WTC11 (cell line): Measurements from ENCODE around the gene PRIM1. TPM values are rescaled to one million over a fixed set of nuclear protein-coding genes. Genes with fewer than 3 reads are reported as not detected.

Experiments used
- ATAC-seq: fragments of 200-7000 bp; cut with Tn5 transposase; 2 replicates; pipeline ENCODE4 v1.10.0; 2021; ENCODE audit warnings: mild to moderate bottlenecking, moderate library complexity
- CTCF ChIA-PET: fragments of 300-600 bp; sonication (Branson Sonifier 250); formaldehyde crosslinking; loops from one replicate; lab custom pipeline; 2021; ENCODE audit warnings: antibody characterized with exemption; lab: Charles Lee
- POLR2A ChIA-PET: fragments of 350-600 bp; sonication (Branson Sonifier 250); formaldehyde crosslinking; loops from one replicate; lab custom pipeline; 2021; ENCODE audit warnings: antibody characterized with exemption; lab: Charles Lee
- DNase-seq: peaks from one replicate; pipeline ENCODE4 v3.0.0; 2021; ENCODE audit warnings: low spot score
- H3K27ac Mint-ChIP-seq: 2 replicates; pipeline ENCODE4 v1.8.0; 2021; ENCODE audit warnings: mixed read lengths
- H3K27me3 Mint-ChIP-seq: 2 replicates; pipeline ENCODE4 v1.8.0; 2021; ENCODE audit warnings: low read depth, mild to moderate bottlenecking, moderate library complexity, mixed read lengths
- H3K36me3 Mint-ChIP-seq: 2 replicates; pipeline ENCODE4 v1.8.0; 2021; ENCODE audit warnings: mixed read lengths
- H3K4me1 Mint-ChIP-seq: 2 replicates; pipeline ENCODE4 v1.8.0; 2022; ENCODE audit warnings: mixed read lengths
- H3K4me3 Mint-ChIP-seq: 2 replicates; pipeline ENCODE4 v1.8.0; 2021; ENCODE audit warnings: mild to moderate bottlenecking, moderate library complexity, mixed read lengths
- H3K9me3 Mint-ChIP-seq: 2 replicates; pipeline ENCODE4 v1.8.0; 2021; ENCODE audit warnings: mixed read lengths
- CREB1 ChIP-seq: sonication (generic); formaldehyde crosslinking; IDR thresholded peaks from 2 replicates; pipeline ENCODE4 v1.8.0; 2023; ENCODE audit warnings: mild to moderate bottlenecking, missing genetic modification reagents
- CREM ChIP-seq: sonication (generic); formaldehyde crosslinking; IDR thresholded peaks from 2 replicates; pipeline ENCODE4 v1.8.1; 2022; ENCODE audit warnings: mild to moderate bottlenecking, missing genetic modification reagents, moderate library complexity
- ETV6 ChIP-seq: sonication (generic); formaldehyde crosslinking; IDR thresholded peaks from 2 replicates; pipeline ENCODE4 v1.8.1; 2022; ENCODE audit warnings: mild to moderate bottlenecking, missing genetic modification reagents
- MYBL2 ChIP-seq: sonication (generic); formaldehyde crosslinking; IDR thresholded peaks from 2 replicates; pipeline ENCODE4 v1.8.1; 2023; ENCODE audit warnings: mild to moderate bottlenecking, moderate library complexity, missing genetic modification reagents
- NFE2L1 ChIP-seq: sonication (generic); formaldehyde crosslinking; IDR thresholded peaks from 2 replicates; pipeline ENCODE4 v1.8.1; 2023; ENCODE audit warnings: missing genetic modification reagents
- NFYB ChIP-seq: sonication (generic); formaldehyde crosslinking; conservative IDR thresholded peaks from 2 replicates; pipeline ENCODE4 v1.8.0; 2022; ENCODE audit warnings: low read depth, missing genetic modification reagents
- PRRX2 ChIP-seq: fragments of 250-450 bp; sonication (Bioruptor Pico); IDR thresholded peaks from 2 replicates; pipeline ENCODE4 v1.8.0; 2021; ENCODE audit warnings: mild to moderate bottlenecking
- SMAD3 ChIP-seq: sonication (generic); formaldehyde crosslinking; IDR thresholded peaks from 2 replicates; pipeline ENCODE4 v1.8.0; 2022; ENCODE audit warnings: missing genetic modification reagents, mild to moderate bottlenecking, borderline replicate concordance
- SMAD4 ChIP-seq: sonication (generic); formaldehyde crosslinking; IDR thresholded peaks from 2 replicates; pipeline ENCODE4 v1.8.0; 2022; ENCODE audit warnings: mild to moderate bottlenecking, missing genetic modification reagents
- TEAD1 ChIP-seq: sonication (generic); formaldehyde crosslinking; IDR thresholded peaks from 2 replicates; pipeline ENCODE4 v1.8.0; 2022; ENCODE audit warnings: mild to moderate bottlenecking, missing genetic modification reagents
- total RNA-seq: library from RNA; stranded (reverse); gene quantifications from 3 replicates; pipeline ENCODE4 v1.2.3, GENCODE V29; 2021
- TF ChIP-seq, protein P1 (sequence below): sonication (generic); formaldehyde crosslinking; IDR thresholded peaks from 2 replicates; pipeline ENCODE4 v1.8.0; 2022; ENCODE audit warnings: mild to moderate bottlenecking, missing genetic modification reagents
- TF ChIP-seq, protein P2 (sequence below): fragments of 250-450 bp; sonication (Bioruptor Pico); IDR thresholded peaks from 2 replicates; pipeline ENCODE4 v1.8.0; 2021; ENCODE audit warnings: mild to moderate bottlenecking
- TF ChIP-seq, protein P3 (sequence below): sonication (generic); formaldehyde crosslinking; IDR thresholded peaks from 2 replicates; pipeline ENCODE4 v1.8.0; 2022; ENCODE audit warnings: mild to moderate bottlenecking, missing genetic modification reagents
- TF ChIP-seq, protein P4 (sequence below): sonication (generic); formaldehyde crosslinking; IDR thresholded peaks from 2 replicates; pipeline ENCODE4 v1.8.0; 2022; ENCODE audit warnings: mild to moderate bottlenecking, missing genetic modification reagents
- TF ChIP-seq, protein P5 (sequence below): fragments of 250-450 bp; sonication (Bioruptor Pico); IDR thresholded peaks from 2 replicates; pipeline ENCODE4 v2.1.2; 2022; ENCODE audit warnings: mild to moderate bottlenecking, moderate library complexity
- TF ChIP-seq, protein P6 (sequence below): fragments of 250-450 bp; sonication (Bioruptor Pico); IDR thresholded peaks from 2 replicates; pipeline ENCODE4 v1.9.0; 2021; ENCODE audit warnings: mild to moderate bottlenecking
- TF ChIP-seq, protein P7 (sequence below): sonication (generic); formaldehyde crosslinking; IDR thresholded peaks from 2 replicates; pipeline ENCODE4 v1.8.1; 2022; ENCODE audit warnings: missing genetic modification reagents, borderline replicate concordance
- TF ChIP-seq, protein P8 (sequence below): sonication (generic); formaldehyde crosslinking; IDR thresholded peaks from 2 replicates; pipeline ENCODE4 v1.8.1; 2023; ENCODE audit warnings: mild to moderate bottlenecking, missing genetic modification reagents
- TF ChIP-seq, protein P9 (sequence below): sonication (generic); formaldehyde crosslinking; IDR thresholded peaks from 2 replicates; pipeline ENCODE4 v1.8.1; 2022; ENCODE audit warnings: mild to moderate bottlenecking, moderate library complexity, missing genetic modification reagents

The PRIM1 gene
- total RNA-seq, 1 experiment from 2014 or later = 54.0 TPM

DNA sequence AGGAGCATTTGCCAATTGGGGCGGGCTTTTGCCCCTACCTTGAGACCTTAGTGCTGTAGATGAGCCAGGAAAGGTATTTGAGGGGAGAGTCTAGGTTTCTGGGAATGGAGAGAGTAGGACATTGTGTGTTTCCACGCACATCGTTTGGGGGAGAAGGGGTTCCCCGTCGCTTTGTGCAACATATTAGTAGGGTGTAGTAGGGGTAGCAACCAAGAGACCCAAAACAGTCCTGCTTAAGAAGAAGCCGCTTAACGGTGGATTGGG lies 63.3 kb downstream of the PRIM1 start:
- Mint-ChIP-seq H3K27me3 (no peaks in the 10 kb centered on the region; the same call in 1 of the 2 replicates), H3K27ac (peak overlapping the region; percentile 97), H3K36me3 (peaks cover 26% of the 10 kb centered on the region), H3K4me1 (peaks cover 16% of the 10 kb centered on the region), H3K4me3 (peak overlapping the region; percentile 99), H3K9me3 (no peaks in the 10 kb centered on the region)
- TF ChIP-seq PRRX2 (CRISPR knock-in tag) (0 out of 2 replicates have a peak, but pooled peaks have one; percentile 30), SMAD4 (CRISPR knock-in tag) (no peak)
- ChIA-PET CTCF (interaction anchor here (0.6 to 3.9 kb wide), 7 partner anchors 52 to 436 kb away, joined by 3 to 27 read pairs (median 5); partner anchors contain the start of gene BAZ2A), POLR2A (interaction anchor here (0.6 to 3.2 kb wide), 14 partner anchors 9 to 643 kb away, joined by 3 to 15 read pairs (median 4); partner anchors contain the start of genes ATP5F1B and NACA)
- DNase-seq = no peak
- no peak; the same call in 1 of the 2 replicates for ATAC-seq

DNA sequence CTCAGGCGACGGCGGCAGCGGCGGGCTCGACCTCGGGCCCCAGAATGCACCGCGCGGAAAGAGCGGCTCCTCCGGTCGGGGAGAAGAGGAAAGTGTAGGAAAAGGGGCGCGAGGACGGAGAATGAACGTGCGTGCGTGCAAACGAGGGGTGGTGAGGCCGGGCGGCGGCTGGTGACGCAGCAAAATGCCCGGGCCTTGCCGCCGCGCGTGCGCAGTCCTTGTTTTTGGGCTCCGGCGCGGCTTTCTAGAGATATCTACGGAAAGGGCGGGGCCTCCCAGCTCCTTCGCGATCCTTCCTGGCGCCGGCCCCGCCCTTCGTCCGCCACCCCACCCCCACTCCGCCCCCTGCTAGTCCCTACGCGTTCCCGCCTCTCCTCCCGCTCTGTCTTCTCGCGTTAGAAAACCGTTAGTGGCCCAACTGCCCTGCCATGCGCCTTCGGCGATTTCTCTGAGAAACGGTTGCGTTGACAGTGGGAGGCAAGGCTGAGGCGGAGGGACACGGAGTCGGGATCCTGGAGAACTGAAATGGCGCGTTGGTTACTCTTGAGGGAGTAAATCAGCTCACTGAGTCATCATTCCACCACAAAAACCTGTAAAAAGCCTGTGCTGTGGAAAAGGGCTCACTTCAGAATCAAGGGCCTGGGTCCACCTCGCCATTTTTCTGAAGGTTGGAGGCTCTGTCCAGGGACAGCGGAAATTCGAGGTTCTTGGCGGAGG lies 63.8 kb downstream of the PRIM1 start, which contains the start of gene PTGES3:
PTGES3 (minus strand) TSS at position 156 of the 717 bp plus-strand sequence. CDS start 285 bp downstream, outside the sequence.
- DNase-seq = peak; percentile 99
- Mint-ChIP-seq H3K27me3 (no peaks in the 10 kb centered on the region; the same call in 1 of the 2 replicates), H3K36me3 (peaks cover 26% of the 10 kb centered on the region), H3K4me3 (peak within 1 kb of the TSS; percentile 99), H3K27ac (peak within 1 kb of the TSS; percentile 98), H3K4me1 (peaks cover 17% of the 10 kb centered on the region), H3K9me3 (no peaks in the 10 kb centered on the region)
- peak; percentile 80 for ATAC-seq
- ChIA-PET CTCF (interaction anchor here (0.6 to 3.9 kb wide), 8 partner anchors 29 to 381 kb away, joined by 3 to 27 read pairs (median 4); partner anchors contain the start of gene BAZ2A), POLR2A (interaction anchor here (0.6 to 3.2 kb wide), 12 partner anchors 10 to 424 kb away, joined by 3 to 15 read pairs (median 5); partner anchors contain the start of genes ATP5F1B and NACA)
- TF ChIP-seq MYBL2 (CRISPR knock-in tag) (peak; percentile 98), NFYB (CRISPR knock-in tag) (0 out of 2 replicates have a peak, but pooled peaks have one; percentile 3), SMAD3 (no peak), CREB1 (CRISPR knock-in tag) (no peak; the same call in 1 of the 2 replicates), TEAD1 (peak; percentile 88), CREM (CRISPR knock-in tag) (peak; percentile 93), NFE2L1 (CRISPR knock-in tag) (peak; percentile 98), ETV6 (CRISPR knock-in tag) (peak; percentile 89; the same call in 1 of the 2 replicates)
- TF ChIP-seq, protein P1, sequence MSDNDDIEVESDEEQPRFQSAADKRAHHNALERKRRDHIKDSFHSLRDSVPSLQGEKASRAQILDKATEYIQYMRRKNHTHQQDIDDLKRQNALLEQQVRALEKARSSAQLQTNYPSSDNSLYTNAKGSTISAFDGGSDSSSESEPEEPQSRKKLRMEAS (CRISPR knock-in tag) = peak; percentile 88
- TF ChIP-seq, protein P2, sequence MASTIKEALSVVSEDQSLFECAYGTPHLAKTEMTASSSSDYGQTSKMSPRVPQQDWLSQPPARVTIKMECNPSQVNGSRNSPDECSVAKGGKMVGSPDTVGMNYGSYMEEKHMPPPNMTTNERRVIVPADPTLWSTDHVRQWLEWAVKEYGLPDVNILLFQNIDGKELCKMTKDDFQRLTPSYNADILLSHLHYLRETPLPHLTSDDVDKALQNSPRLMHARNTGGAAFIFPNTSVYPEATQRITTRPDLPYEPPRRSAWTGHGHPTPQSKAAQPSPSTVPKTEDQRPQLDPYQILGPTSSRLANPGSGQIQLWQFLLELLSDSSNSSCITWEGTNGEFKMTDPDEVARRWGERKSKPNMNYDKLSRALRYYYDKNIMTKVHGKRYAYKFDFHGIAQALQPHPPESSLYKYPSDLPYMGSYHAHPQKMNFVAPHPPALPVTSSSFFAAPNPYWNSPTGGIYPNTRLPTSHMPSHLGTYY (CRISPR knock-in tag) = no peak
- TF ChIP-seq, protein P3, sequence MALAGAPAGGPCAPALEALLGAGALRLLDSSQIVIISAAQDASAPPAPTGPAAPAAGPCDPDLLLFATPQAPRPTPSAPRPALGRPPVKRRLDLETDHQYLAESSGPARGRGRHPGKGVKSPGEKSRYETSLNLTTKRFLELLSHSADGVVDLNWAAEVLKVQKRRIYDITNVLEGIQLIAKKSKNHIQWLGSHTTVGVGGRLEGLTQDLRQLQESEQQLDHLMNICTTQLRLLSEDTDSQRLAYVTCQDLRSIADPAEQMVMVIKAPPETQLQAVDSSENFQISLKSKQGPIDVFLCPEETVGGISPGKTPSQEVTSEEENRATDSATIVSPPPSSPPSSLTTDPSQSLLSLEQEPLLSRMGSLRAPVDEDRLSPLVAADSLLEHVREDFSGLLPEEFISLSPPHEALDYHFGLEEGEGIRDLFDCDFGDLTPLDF (CRISPR knock-in tag) = peak; percentile 78; the same call in 1 of the 2 replicates
- TF ChIP-seq, protein P4, sequence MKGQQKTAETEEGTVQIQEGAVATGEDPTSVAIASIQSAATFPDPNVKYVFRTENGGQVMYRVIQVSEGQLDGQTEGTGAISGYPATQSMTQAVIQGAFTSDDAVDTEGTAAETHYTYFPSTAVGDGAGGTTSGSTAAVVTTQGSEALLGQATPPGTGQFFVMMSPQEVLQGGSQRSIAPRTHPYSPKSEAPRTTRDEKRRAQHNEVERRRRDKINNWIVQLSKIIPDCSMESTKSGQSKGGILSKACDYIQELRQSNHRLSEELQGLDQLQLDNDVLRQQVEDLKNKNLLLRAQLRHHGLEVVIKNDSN (CRISPR knock-in tag) = 0 out of 2 replicates have a peak, but pooled peaks have one; percentile 43
- TF ChIP-seq, protein P5, sequence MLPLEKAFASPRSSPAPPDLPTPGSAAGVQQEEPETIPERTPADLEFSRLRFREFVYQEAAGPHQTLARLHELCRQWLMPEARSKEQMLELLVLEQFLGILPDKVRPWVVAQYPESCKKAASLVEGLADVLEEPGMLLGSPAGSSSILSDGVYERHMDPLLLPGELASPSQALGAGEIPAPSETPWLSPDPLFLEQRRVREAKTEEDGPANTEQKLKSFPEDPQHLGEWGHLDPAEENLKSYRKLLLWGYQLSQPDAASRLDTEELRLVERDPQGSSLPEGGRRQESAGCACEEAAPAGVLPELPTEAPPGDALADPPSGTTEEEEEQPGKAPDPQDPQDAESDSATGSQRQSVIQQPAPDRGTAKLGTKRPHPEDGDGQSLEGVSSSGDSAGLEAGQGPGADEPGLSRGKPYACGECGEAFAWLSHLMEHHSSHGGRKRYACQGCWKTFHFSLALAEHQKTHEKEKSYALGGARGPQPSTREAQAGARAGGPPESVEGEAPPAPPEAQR = no peak
- TF ChIP-seq, protein P6, sequence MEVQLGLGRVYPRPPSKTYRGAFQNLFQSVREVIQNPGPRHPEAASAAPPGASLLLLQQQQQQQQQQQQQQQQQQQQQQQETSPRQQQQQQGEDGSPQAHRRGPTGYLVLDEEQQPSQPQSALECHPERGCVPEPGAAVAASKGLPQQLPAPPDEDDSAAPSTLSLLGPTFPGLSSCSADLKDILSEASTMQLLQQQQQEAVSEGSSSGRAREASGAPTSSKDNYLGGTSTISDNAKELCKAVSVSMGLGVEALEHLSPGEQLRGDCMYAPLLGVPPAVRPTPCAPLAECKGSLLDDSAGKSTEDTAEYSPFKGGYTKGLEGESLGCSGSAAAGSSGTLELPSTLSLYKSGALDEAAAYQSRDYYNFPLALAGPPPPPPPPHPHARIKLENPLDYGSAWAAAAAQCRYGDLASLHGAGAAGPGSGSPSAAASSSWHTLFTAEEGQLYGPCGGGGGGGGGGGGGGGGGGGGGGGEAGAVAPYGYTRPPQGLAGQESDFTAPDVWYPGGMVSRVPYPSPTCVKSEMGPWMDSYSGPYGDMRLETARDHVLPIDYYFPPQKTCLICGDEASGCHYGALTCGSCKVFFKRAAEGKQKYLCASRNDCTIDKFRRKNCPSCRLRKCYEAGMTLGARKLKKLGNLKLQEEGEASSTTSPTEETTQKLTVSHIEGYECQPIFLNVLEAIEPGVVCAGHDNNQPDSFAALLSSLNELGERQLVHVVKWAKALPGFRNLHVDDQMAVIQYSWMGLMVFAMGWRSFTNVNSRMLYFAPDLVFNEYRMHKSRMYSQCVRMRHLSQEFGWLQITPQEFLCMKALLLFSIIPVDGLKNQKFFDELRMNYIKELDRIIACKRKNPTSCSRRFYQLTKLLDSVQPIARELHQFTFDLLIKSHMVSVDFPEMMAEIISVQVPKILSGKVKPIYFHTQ = 0 out of 2 replicates have a peak, but pooled peaks have one; percentile 39
- TF ChIP-seq, protein P7, sequence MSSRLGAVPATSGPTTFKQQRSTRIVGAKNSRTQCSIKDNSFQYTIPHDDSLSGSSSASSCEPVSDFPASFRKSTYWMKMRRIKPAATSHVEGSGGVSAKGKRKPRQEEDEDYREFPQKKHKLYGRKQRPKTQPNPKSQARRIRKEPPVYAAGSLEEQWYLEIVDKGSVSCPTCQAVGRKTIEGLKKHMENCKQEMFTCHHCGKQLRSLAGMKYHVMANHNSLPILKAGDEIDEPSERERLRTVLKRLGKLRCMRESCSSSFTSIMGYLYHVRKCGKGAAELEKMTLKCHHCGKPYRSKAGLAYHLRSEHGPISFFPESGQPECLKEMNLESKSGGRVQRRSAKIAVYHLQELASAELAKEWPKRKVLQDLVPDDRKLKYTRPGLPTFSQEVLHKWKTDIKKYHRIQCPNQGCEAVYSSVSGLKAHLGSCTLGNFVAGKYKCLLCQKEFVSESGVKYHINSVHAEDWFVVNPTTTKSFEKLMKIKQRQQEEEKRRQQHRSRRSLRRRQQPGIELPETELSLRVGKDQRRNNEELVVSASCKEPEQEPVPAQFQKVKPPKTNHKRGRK (CRISPR knock-in tag) = no peak
- TF ChIP-seq, protein P8, sequence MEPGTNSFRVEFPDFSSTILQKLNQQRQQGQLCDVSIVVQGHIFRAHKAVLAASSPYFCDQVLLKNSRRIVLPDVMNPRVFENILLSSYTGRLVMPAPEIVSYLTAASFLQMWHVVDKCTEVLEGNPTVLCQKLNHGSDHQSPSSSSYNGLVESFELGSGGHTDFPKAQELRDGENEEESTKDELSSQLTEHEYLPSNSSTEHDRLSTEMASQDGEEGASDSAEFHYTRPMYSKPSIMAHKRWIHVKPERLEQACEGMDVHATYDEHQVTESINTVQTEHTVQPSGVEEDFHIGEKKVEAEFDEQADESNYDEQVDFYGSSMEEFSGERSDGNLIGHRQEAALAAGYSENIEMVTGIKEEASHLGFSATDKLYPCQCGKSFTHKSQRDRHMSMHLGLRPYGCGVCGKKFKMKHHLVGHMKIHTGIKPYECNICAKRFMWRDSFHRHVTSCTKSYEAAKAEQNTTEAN (CRISPR knock-in tag) = 0 out of 2 replicates have a peak, but pooled peaks have one; percentile 6
- TF ChIP-seq, protein P9, sequence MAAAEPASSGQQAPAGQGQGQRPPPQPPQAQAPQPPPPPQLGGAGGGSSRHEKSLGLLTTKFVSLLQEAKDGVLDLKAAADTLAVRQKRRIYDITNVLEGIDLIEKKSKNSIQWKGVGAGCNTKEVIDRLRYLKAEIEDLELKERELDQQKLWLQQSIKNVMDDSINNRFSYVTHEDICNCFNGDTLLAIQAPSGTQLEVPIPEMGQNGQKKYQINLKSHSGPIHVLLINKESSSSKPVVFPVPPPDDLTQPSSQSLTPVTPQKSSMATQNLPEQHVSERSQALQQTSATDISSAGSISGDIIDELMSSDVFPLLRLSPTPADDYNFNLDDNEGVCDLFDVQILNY (CRISPR knock-in tag) = peak; percentile 96
